H9 (cell line): Measurements from ENCODE around the gene IQGAP2. TPM values are rescaled to one million over a fixed set of nuclear protein-coding genes. Genes with fewer than 3 reads are reported as not detected.

Source experiments
- DNase-seq: peaks from one replicate; pipeline ENCODE4 v3.0.0-alpha.2; 2017
- H2AFZ ChIP-seq: one replicate; pipeline ENCODE4 v1.6.1; 2013; ENCODE audit warnings: mild to moderate bottlenecking, low read length, control low read depth, moderate library complexity
- H2AK5ac ChIP-seq: 2 replicates; pipeline ENCODE4 v1.6.1; 2013; ENCODE audit warnings: low read length, control low read depth, mixed read lengths; ENCODE audit not compliant: insufficient read length
- H2BK120ac ChIP-seq: one replicate; pipeline ENCODE4 v1.6.1; 2013; ENCODE audit warnings: low read depth, mild to moderate bottlenecking, low read length, control low read depth, inconsistent platforms; ENCODE audit not compliant: poor library complexity, severe bottlenecking
- H2BK12ac ChIP-seq: 2 replicates; pipeline ENCODE4 v1.6.1; 2013; ENCODE audit warnings: low read length, control low read depth, mixed read lengths, low read depth; ENCODE audit not compliant: insufficient read length
- H2BK15ac ChIP-seq: 2 replicates; pipeline ENCODE4 v1.6.1; 2013; ENCODE audit warnings: low read depth, low read length, control low read depth
- H2BK20ac ChIP-seq: one replicate; pipeline ENCODE4 v1.6.1; 2013; ENCODE audit warnings: low read depth, mild to moderate bottlenecking, low read length, control low read depth, inconsistent platforms; ENCODE audit not compliant: poor library complexity, severe bottlenecking
- H2BK5ac ChIP-seq: 2 replicates; pipeline ENCODE4 v1.6.1; 2013; ENCODE audit warnings: low read length, control low read depth, mixed read lengths; ENCODE audit not compliant: insufficient read length
- H3K14ac ChIP-seq: 2 replicates; pipeline ENCODE4 v1.6.1; 2013; ENCODE audit warnings: low read length, control low read depth; ENCODE audit not compliant: insufficient read depth
- H3K18ac ChIP-seq: 2 replicates; pipeline ENCODE4 v1.6.1; 2013; ENCODE audit warnings: low read depth, mild to moderate bottlenecking, mixed read lengths, low read length, control low read depth; ENCODE audit not compliant: insufficient read length
- H3K23ac ChIP-seq: 2 replicates; pipeline ENCODE4 v1.6.1; 2013; ENCODE audit warnings: low read length, control low read depth, mixed read lengths, low read depth; ENCODE audit not compliant: insufficient read length
- H3K23me2 ChIP-seq: 2 replicates; pipeline ENCODE4 v1.6.1; 2013; ENCODE audit warnings: low read depth, mild to moderate bottlenecking, mixed read lengths, low read length, control low read depth; ENCODE audit not compliant: insufficient read length, poor library complexity, severe bottlenecking
- H3K27ac ChIP-seq: 2 replicates; pipeline ENCODE4 v1.5.1; 2013; ENCODE audit warnings: low read length, control low read depth, mixed read lengths, low read depth; ENCODE audit not compliant: insufficient read length
- H3K27me3 ChIP-seq: 2 replicates; pipeline ENCODE4 v1.6.1; 2013; ENCODE audit warnings: low read length, control low read depth, inconsistent platforms; ENCODE audit not compliant: insufficient read depth
- H3K4ac ChIP-seq: 2 replicates; pipeline ENCODE4 v1.6.1; 2013; ENCODE audit warnings: low read depth, mild to moderate bottlenecking, control low read depth, inconsistent platforms, low read length, moderate library complexity
- H3K4me1 ChIP-seq: 2 replicates; pipeline ENCODE4 v1.6.1; 2013; ENCODE audit warnings: low read length, control low read depth, inconsistent platforms; ENCODE audit not compliant: insufficient read depth
- H3K4me2 ChIP-seq: 2 replicates; pipeline ENCODE4 v1.6.1; 2013; ENCODE audit warnings: low read length, control low read depth, mixed read lengths; ENCODE audit not compliant: insufficient read length, insufficient read depth
- H3K56ac ChIP-seq: 2 replicates; pipeline ENCODE4 v1.6.1; 2013; ENCODE audit warnings: low read depth, mild to moderate bottlenecking, mixed read lengths, low read length, control low read depth; ENCODE audit not compliant: insufficient read length
- H3K79me1 ChIP-seq: 2 replicates; pipeline ENCODE4 v1.6.1; 2013; ENCODE audit warnings: low read depth, mild to moderate bottlenecking, moderate library complexity, low read length, control low read depth, inconsistent platforms; ENCODE audit not compliant: insufficient read depth, poor library complexity, severe bottlenecking
- H3K79me2 ChIP-seq: 2 replicates; pipeline ENCODE4 v1.6.1; 2013; ENCODE audit warnings: low read length, control low read depth, inconsistent platforms; ENCODE audit not compliant: insufficient read depth
- H3K9ac ChIP-seq: 2 replicates; pipeline ENCODE4 v1.6.1; 2013; ENCODE audit warnings: low read length, control low read depth, mixed read lengths; ENCODE audit not compliant: insufficient read length; ENCODE audit errors: extremely low read depth
- H3K9me3 ChIP-seq: one replicate; pipeline ENCODE4 v1.6.1; 2013; ENCODE audit warnings: low read depth, low read length, inconsistent platforms; ENCODE audit not compliant: control insufficient read depth
- H3T11ph ChIP-seq: one replicate; pipeline ENCODE4 v1.6.1; 2013; ENCODE audit warnings: mild to moderate bottlenecking, low read length, control low read depth, inconsistent platforms
- H4K20me1 ChIP-seq: one replicate; pipeline ENCODE4 v1.6.1; 2013; ENCODE audit not compliant: control insufficient read depth, insufficient read length, insufficient read depth
- H4K5ac ChIP-seq: 2 replicates; pipeline ENCODE4 v1.6.1; 2013; ENCODE audit warnings: low read depth, mild to moderate bottlenecking, mixed read lengths, low read length, control low read depth; ENCODE audit not compliant: insufficient read length
- H4K8ac ChIP-seq: replicated peaks from 2 replicates; pipeline ENCODE4 v1.6.1; 2013; ENCODE audit warnings: low read length, control low read depth, mixed read lengths, low read depth; ENCODE audit not compliant: insufficient read length
- H4K91ac ChIP-seq: 2 replicates; pipeline ENCODE4 v1.6.1; 2013; ENCODE audit warnings: low read depth, mild to moderate bottlenecking, moderate library complexity, mixed read lengths, low read length, control low read depth; ENCODE audit not compliant: insufficient read length
- H3K27ac Mint-ChIP-seq, 3 experiments: 2 replicates in 2 of 3; 3 replicates in 1 of 3; pipeline ENCODE4 v1.8.0; 2020 to 2021; ENCODE audit warnings: mixed read lengths in 3 of 3, mild to moderate bottlenecking in 1 of 3, moderate library complexity in 1 of 3
- H3K27me3 Mint-ChIP-seq: 2 replicates; pipeline ENCODE4 v1.8.0; 2021; ENCODE audit warnings: low read depth, mild to moderate bottlenecking, moderate library complexity, mixed read lengths
- H3K36me3 Mint-ChIP-seq, 3 experiments: 2 replicates in 2 of 3; 3 replicates in 1 of 3; pipeline ENCODE4 v1.8.0; 2020 to 2021; ENCODE audit warnings: low read depth in 3 of 3, mixed read lengths in 3 of 3; ENCODE audit not compliant: insufficient read depth in 1 of 3
- H3K4me1 Mint-ChIP-seq, 2 experiments: 2 replicates each; pipeline ENCODE4 v1.8.0; 2020; ENCODE audit warnings: mixed read lengths in 2 of 2
- H3K4me3 Mint-ChIP-seq, 2 experiments: 2 replicates in 1 of 2; 3 replicates in 1 of 2; pipeline ENCODE4 v1.8.0; 2020 to 2021; ENCODE audit warnings: mild to moderate bottlenecking in 2 of 2, mixed read lengths in 2 of 2, moderate library complexity in 1 of 2
- H3K9me3 Mint-ChIP-seq, 2 experiments: 2 replicates in 1 of 2; 3 replicates in 1 of 2; pipeline ENCODE4 v1.8.0; 2020; ENCODE audit warnings: mild to moderate bottlenecking in 2 of 2, mixed read lengths in 2 of 2, moderate library complexity in 1 of 2
- WGBS: extraction: QIAGEN DNeasy Blood & Tissue Kit; methylation state at CpG from one replicate; pipeline ENCODE4 v1.1.7; 2013; ENCODE audit warnings: missing lambda C conversion rate, low lambda C conversion rate, mixed read lengths; ENCODE audit not compliant: insufficient read length; ENCODE audit errors: extremely low coverage; 5-methylcytosine and 5-hydroxymethylcytosine counted together
- total RNA-seq: library from RNA; stranded (reverse); gene quantifications from 2 replicates; pipeline ENCODE4 v1.2.1, GENCODE V29; 2021
- TF ChIP-seq, protein P1 (sequence below): fragments of 200-600 bp; sonication (generic); conservative IDR thresholded peaks from 3 replicates; pipeline ENCODE4 v1.8.0; 2021; ENCODE audit warnings: antibody characterized with exemption, mild to moderate bottlenecking

IQGAP2 gene
- total RNA-seq, 1 experiment from 2014 or later, result 22.5 TPM

DNA sequence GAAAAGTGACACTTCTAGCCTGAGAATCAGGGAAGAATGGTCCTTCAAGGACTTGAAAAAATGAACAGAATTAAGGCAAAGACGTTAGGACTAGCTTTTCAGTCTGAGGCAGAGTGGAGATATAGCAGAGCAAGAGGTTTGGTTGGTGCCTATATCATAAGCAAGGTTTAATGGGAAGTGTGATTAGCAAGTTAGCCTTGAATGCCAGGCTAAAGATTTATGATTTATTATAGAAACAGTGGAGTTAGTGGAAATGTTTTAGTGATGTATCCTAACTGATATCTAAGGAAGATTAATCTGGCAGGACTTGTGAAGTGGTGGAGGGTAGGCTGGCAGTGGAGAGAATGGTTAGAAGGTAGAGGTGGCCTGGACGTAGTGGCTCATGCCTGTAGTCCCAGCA lies 213.1 kb downstream of the IQGAP2 start:
- no peak overlapping the region for H2BK20ac ChIP-seq
- Mint-ChIP-seq H3K9me3 (no peaks in the 10 kb centered on the region), H3K27me3 (no peaks in the 10 kb centered on the region), H3K4me3 (no peak overlapping the region), H3K27ac (no peak overlapping the region), H3K36me3 (peaks cover 0 to 2% (median 0%) of the 10 kb centered on the region in 3 experiments; a peak in 2 of 7 replicates), H3K4me1 (no peaks in the 10 kb centered on the region)
- no peak overlapping the region for H2BK120ac ChIP-seq
- no peak overlapping the region for H3K56ac ChIP-seq
- H2AK5ac ChIP-seq, result no peak overlapping the region
- no peak overlapping the region for H3K27ac ChIP-seq
- no peak overlapping the region for H4K91ac ChIP-seq
- H3K23me2 ChIP-seq, result no peaks in the 10 kb centered on the region
- H4K5ac ChIP-seq, result no peak overlapping the region
- H4K8ac ChIP-seq, result no peak overlapping the region
- no peaks in the 10 kb centered on the region for H3K79me2 ChIP-seq
- no peak overlapping the region for H3K4me2 ChIP-seq
- no peak for DNase-seq
- H3T11ph ChIP-seq, result no peak overlapping the region
- H3K4ac ChIP-seq, result no peak overlapping the region
- H3K14ac ChIP-seq, result no peak overlapping the region
- no peak overlapping the region for H2BK15ac ChIP-seq
- no peak overlapping the region for H3K23ac ChIP-seq
- H3K9ac ChIP-seq, result no peak overlapping the region
- no peak overlapping the region for H2BK12ac ChIP-seq
- H2BK5ac ChIP-seq, result no peak overlapping the region
- H3K18ac ChIP-seq, result no peak overlapping the region
- no peak overlapping the region for H2AFZ ChIP-seq
- no peaks in the 10 kb centered on the region for H3K79me1 ChIP-seq
- no CpG with 5 or more reads among the region's 2 CpGs for WGBS
- TF ChIP-seq, protein P1, sequence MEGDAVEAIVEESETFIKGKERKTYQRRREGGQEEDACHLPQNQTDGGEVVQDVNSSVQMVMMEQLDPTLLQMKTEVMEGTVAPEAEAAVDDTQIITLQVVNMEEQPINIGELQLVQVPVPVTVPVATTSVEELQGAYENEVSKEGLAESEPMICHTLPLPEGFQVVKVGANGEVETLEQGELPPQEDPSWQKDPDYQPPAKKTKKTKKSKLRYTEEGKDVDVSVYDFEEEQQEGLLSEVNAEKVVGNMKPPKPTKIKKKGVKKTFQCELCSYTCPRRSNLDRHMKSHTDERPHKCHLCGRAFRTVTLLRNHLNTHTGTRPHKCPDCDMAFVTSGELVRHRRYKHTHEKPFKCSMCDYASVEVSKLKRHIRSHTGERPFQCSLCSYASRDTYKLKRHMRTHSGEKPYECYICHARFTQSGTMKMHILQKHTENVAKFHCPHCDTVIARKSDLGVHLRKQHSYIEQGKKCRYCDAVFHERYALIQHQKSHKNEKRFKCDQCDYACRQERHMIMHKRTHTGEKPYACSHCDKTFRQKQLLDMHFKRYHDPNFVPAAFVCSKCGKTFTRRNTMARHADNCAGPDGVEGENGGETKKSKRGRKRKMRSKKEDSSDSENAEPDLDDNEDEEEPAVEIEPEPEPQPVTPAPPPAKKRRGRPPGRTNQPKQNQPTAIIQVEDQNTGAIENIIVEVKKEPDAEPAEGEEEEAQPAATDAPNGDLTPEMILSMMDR, result no peak
- H3K4me1 ChIP-seq, result no peaks in the 10 kb centered on the region
- H3K27me3 ChIP-seq, result no peaks in the 10 kb centered on the region
- H3K9me3 ChIP-seq, result no peaks in the 10 kb centered on the region
- no peaks in the 10 kb centered on the region for H4K20me1 ChIP-seq
